K562 (cell line): ENCODE data around the gene ZNF432. TPM values are rescaled to one million over a fixed set of nuclear protein-coding genes. Genes with fewer than 3 reads are reported as not detected.

Experiments used
- ATF1 ChIP-seq, 2 experiments: fragments of 450-650 bp in 1 of 2; IDR thresholded peaks; 2 replicates each; pipeline ENCODE4 v1.6.1; 2016; ENCODE audit warnings: missing compliant biosample characterization in 1 of 2, missing genetic modification characterization in 1 of 2
- FOXA1 ChIP-seq: fragments of 450-650 bp; IDR thresholded peaks from 2 replicates; pipeline ENCODE4 v1.6.1; 2016; ENCODE audit warnings: mild to moderate bottlenecking, borderline replicate concordance
- FUS ChIP-seq: fragments of 200-400 bp; formaldehyde crosslinking; optimal IDR thresholded peaks from 2 replicates; pipeline ENCODE3; 2017; ENCODE audit warnings: low read depth, low read length
- HDAC6 ChIP-seq: IDR thresholded peaks from 2 replicates; pipeline ENCODE4 v1.6.1; 2012; ENCODE audit warnings: low read depth, mild to moderate bottlenecking, control low read depth, inconsistent platforms, low read length, moderate library complexity
- ILF3 ChIP-seq: fragments of 450-650 bp; IDR thresholded peaks from 2 replicates; pipeline ENCODE4 v1.6.1; 2018; ENCODE audit warnings: antibody characterized with exemption, mild to moderate bottlenecking, moderate library complexity, borderline replicate concordance
- KDM2B ChIP-seq: fragments of 250-450 bp; sonication (Bioruptor Pico); IDR thresholded peaks from 2 replicates; pipeline ENCODE4 v1.8.0; 2021; ENCODE audit warnings: mild to moderate bottlenecking, moderate library complexity
- MCM5 ChIP-seq: fragments of 450-650 bp; IDR thresholded peaks from 2 replicates; pipeline ENCODE4 v1.6.1; 2016; ENCODE audit warnings: low read depth
- MED1 ChIP-seq: sonication (generic); formaldehyde crosslinking; IDR thresholded peaks from 2 replicates; pipeline ENCODE4 v1.8.1; 2023; ENCODE audit warnings: missing genetic modification reagents, borderline replicate concordance
- MYBL2 ChIP-seq, 2 experiments: fragments of 450-650 bp in 1 of 2; sonication (generic) in 1 of 2; formaldehyde crosslinking in 1 of 2; IDR thresholded peaks; 2 replicates each; pipeline versions ENCODE4 v1.6.1 to v1.8.1; 2017 to 2022; ENCODE audit warnings: borderline replicate concordance in 1 of 2, inconsistent platforms in 1 of 2, low read depth in 1 of 2, mild to moderate bottlenecking in 1 of 2, missing genetic modification reagents in 1 of 2, moderate library complexity in 1 of 2
- NFATC3 ChIP-seq: fragments of 450-650 bp; IDR thresholded peaks from 2 replicates; pipeline ENCODE4 v1.6.1; 2017; ENCODE audit warnings: mild to moderate bottlenecking
- NR3C1 ChIP-seq: sonication (generic); formaldehyde crosslinking; IDR thresholded peaks from 2 replicates; pipeline ENCODE4 v1.8.1; 2022; ENCODE audit warnings: missing genetic modification reagents
- PHB ChIP-seq: fragments of 250-450 bp; sonication (Bioruptor Pico); IDR thresholded peaks from 2 replicates; pipeline ENCODE4 v1.5.0; 2021
- POLR2A ChIP-seq: fragments of 450-650 bp; conservative IDR thresholded peaks from 2 replicates; pipeline ENCODE4 v1.6.1; 2016
- RAD51 ChIP-seq: fragments of 450-650 bp; IDR thresholded peaks from 2 replicates; pipeline ENCODE4 v1.7.1; 2016; ENCODE audit warnings: low read depth, mild to moderate bottlenecking, borderline replicate concordance
- SMAD1 ChIP-seq: fragments of 150-350 bp; IDR thresholded peaks from 2 replicates; pipeline ENCODE4 v1.6.1; 2014; ENCODE audit warnings: low read length, low read depth; ENCODE audit not compliant: partially characterized antibody
- SREBF2 ChIP-seq: sonication (generic); formaldehyde crosslinking; IDR thresholded peaks from 2 replicates; pipeline ENCODE4 v1.4.0; 2020; ENCODE audit warnings: mild to moderate bottlenecking, missing genetic modification reagents
- TCF3 ChIP-seq: sonication (generic); formaldehyde crosslinking; IDR thresholded peaks from 2 replicates; pipeline ENCODE4 v1.4.0; 2020; ENCODE audit warnings: mild to moderate bottlenecking, missing genetic modification reagents
- TCF7L2 ChIP-seq: fragments of 150-350 bp; IDR thresholded peaks from 2 replicates; pipeline ENCODE4 v1.6.1; 2016; ENCODE audit warnings: low read depth, mild to moderate bottlenecking, low read length, moderate library complexity
- TCFL5 ChIP-seq: fragments of 250-450 bp; sonication (Bioruptor Pico); conservative IDR thresholded peaks from 2 replicates; pipeline ENCODE4 v1.6.1; 2021; ENCODE audit warnings: mild to moderate bottlenecking, moderate library complexity, matching md5 sums
- TEAD2 ChIP-seq: fragments of 450-650 bp; IDR thresholded peaks from 2 replicates; pipeline ENCODE4 v1.6.1; 2016; ENCODE audit warnings: missing genetic modification characterization, control low read depth, missing compliant biosample characterization
- YY1 ChIP-seq, 3 experiments: IDR thresholded peaks; 2 replicates each; pipeline ENCODE4 v1.6.1; 2011; ENCODE audit warnings: low read length in 2 of 3, mild to moderate bottlenecking in 2 of 3, moderate library complexity in 2 of 3, borderline replicate concordance in 1 of 3, control low read depth in 1 of 3, low read depth in 1 of 3; ENCODE audit not compliant: insufficient read depth in 3 of 3, insufficient replicate concordance in 2 of 3, control insufficient read depth in 1 of 3, insufficient read length in 1 of 3; ENCODE audit errors: extremely low read depth in 1 of 3
- ZNF695 ChIP-seq: fragments of 450-650 bp; formaldehyde crosslinking; IDR thresholded peaks from 2 replicates; pipeline ENCODE4 v1.4.0; 2020; ENCODE audit warnings: mild to moderate bottlenecking, moderate library complexity
- ZNF778 ChIP-seq: fragments of 450-650 bp; formaldehyde crosslinking; IDR thresholded peaks from 2 replicates; pipeline ENCODE4 v1.4.0; 2020; ENCODE audit warnings: mild to moderate bottlenecking, moderate library complexity
- polyA plus RNA-seq, 8 experiments: library from polyadenylated mRNA; depleted of rRNA in 4 of 8; stranded (reverse) in 5 of 8; unstranded in 3 of 8; fragments of >200 nt; fragmentation: Nextera tagmentation in 2 of 8; fragmentation: Illumina TruSeq in 1 of 8; extraction: Ambion mirVana in 2 of 8; extraction: Trizol in 1 of 8; gene quantifications; 2 replicates each; pipeline versions ENCODE4 v1.2.1 to v1.2.3, GENCODE V29; 2011 to 2014; ENCODE audit warnings: inconsistent platforms in 1 of 8, missing spikeins in 1 of 8
- total RNA-seq, 7 experiments: library from RNA; depleted of rRNA in 6 of 7; stranded (reverse); fragments of >200 nt in 6 of 7; fragmentation: Illumina TruSeq in 2 of 7; extraction: Trizol in 2 of 7; gene quantifications; 2 replicates each; pipeline versions ENCODE4 v1.2.1 to v1.2.3, GENCODE V29; 2011 to 2021; ENCODE audit warnings: low replicate concordance in 1 of 7
- TF ChIP-seq, protein P1 (sequence below): fragments of 450-650 bp; IDR thresholded peaks from 2 replicates; pipeline ENCODE4 v1.6.1; 2016; ENCODE audit warnings: missing biosample characterization, missing genetic modification characterization
- TF ChIP-seq, protein P2 (sequence below), 3 experiments: fragments of 200-800 bp in 1 of 3; sonication (Bioruptor generic) in 1 of 3; sonication (generic) in 1 of 3; formaldehyde crosslinking in 1 of 3; IDR thresholded peaks; 2 replicates each; pipeline versions ENCODE4 v1.6.1 to v1.8.0; 2016 to 2022; ENCODE audit warnings: mild to moderate bottlenecking in 2 of 3, missing compliant biosample characterization in 2 of 3, missing genetic modification characterization in 2 of 3, missing genetic modification reagents in 1 of 3
- TF ChIP-seq, protein P3 (sequence below): IDR thresholded peaks from 2 replicates; pipeline ENCODE4 v1.6.1; 2011; ENCODE audit not compliant: insufficient read length; ENCODE audit errors: extremely low read depth

Gene ZNF432
- total and polyA plus RNA-seq, 9 of the 15 experiments (the other 6 are each of a cell fraction or from before 2014, with no cell fraction given) = 2.6 to 6.8 (median 4.0) TPM

DNA sequence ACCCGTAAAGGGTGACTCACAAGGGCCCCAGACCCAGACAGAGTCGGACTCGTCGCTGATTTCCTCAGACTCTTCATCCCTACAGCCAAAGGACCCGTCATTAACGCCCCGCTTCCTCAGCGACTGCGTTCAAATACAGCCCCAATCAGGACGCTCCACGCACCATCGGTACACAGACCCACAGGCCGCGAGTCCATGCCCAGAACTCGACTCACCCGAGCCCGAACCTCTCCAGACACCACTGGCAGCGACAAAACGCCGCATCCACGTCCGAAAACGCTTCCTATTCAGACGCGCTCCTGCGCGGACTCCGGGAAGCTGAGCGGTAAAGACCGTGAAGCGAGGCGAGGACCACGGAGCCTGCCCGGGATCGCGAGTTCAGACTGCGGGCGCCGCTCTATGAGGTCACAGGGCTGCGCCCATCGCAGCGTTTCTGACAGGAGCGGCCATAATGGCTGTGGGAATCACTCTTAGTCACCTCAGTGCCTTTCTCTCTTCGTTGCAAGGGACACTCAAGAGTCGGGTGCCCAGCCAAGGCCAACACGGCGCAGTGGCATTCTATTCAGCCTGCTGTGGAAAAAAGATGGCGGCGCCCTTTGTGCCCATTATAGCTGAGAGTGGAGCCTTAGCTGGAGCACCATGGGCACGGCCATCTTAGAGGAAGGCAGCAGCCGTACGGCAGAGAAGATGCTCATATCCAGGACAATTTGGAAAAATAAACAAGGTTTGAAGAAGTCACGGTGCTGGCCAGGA, 20.4 kb downstream of the ZNF432 start, which contains the start of gene ZNF614 (continued):
- TF ChIP-seq, protein P1, sequence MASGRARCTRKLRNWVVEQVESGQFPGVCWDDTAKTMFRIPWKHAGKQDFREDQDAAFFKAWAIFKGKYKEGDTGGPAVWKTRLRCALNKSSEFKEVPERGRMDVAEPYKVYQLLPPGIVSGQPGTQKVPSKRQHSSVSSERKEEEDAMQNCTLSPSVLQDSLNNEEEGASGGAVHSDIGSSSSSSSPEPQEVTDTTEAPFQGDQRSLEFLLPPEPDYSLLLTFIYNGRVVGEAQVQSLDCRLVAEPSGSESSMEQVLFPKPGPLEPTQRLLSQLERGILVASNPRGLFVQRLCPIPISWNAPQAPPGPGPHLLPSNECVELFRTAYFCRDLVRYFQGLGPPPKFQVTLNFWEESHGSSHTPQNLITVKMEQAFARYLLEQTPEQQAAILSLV = 0 out of 2 replicates have a peak, but pooled peaks have one; percentile 37
- no peak for TF ChIP-seq ZNF695 (CRISPR knock-in tag)
- TF ChIP-seq, protein P2, sequence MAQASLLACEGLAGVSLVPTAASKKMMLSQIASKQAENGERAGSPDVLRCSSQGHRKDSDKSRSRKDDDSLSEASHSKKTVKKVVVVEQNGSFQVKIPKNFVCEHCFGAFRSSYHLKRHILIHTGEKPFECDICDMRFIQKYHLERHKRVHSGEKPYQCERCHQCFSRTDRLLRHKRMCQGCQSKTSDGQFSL (CRISPR knock-in tag; IDR thresholded peaks at IDR 0.05) = no peak
- TF ChIP-seq, protein P2 (tag; IDR thresholded peaks at IDR 0.05) = no peak
- TF ChIP-seq, protein P3, sequence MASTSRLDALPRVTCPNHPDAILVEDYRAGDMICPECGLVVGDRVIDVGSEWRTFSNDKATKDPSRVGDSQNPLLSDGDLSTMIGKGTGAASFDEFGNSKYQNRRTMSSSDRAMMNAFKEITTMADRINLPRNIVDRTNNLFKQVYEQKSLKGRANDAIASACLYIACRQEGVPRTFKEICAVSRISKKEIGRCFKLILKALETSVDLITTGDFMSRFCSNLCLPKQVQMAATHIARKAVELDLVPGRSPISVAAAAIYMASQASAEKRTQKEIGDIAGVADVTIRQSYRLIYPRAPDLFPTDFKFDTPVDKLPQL = no peak
- TF ChIP-seq SMAD1 = no peak
- TF ChIP-seq TCFL5 (CRISPR knock-in tag) = no peak
- TF ChIP-seq ATF1 (CRISPR knock-in tag; IDR thresholded peaks at IDR 0.05) = peak; percentile 96
- peak; percentile 100 for TF ChIP-seq ATF1 (tag; IDR thresholded peaks at IDR 0.05)
- no peak for TF ChIP-seq HDAC6
- TF ChIP-seq MED1 = no peak
- peak; percentile 94 for TF ChIP-seq POLR2A
- no peak for TF ChIP-seq FUS
- TF ChIP-seq TCF7L2 = peak; percentile 91
- TF ChIP-seq RAD51 = no peak
- no peak for TF ChIP-seq PHB (CRISPR knock-in tag)
- no peak for TF ChIP-seq ZNF778 (CRISPR knock-in tag)
- no peak for TF ChIP-seq NR3C1 (CRISPR knock-in tag)
- TF ChIP-seq KDM2B (CRISPR knock-in tag) = peak; percentile 45; the same call in 1 of the 2 replicates
- no peak for TF ChIP-seq ILF3
- TF ChIP-seq FOXA1 = no peak
- TF ChIP-seq YY1 (IDR thresholded peaks at IDR 0.05; ENCODE audit: borderline replicate concordance in 1 of 3, control insufficient read depth in 1 of 3, extremely low read depth in 1 of 3, insufficient read depth in 3 of 3, insufficient read length in 1 of 3, insufficient replicate concordance in 2 of 3, low read depth in 1 of 3, low read length in 2 of 3) = peak; percentile 92 to 98 (median 98)
- no peak for TF ChIP-seq MCM5
- no peak for TF ChIP-seq NFATC3
- TF ChIP-seq MYBL2 (IDR thresholded peaks at IDR 0.05; ENCODE audit: low read depth) = peak; percentile 76
- TF ChIP-seq MYBL2 (CRISPR knock-in tag; IDR thresholded peaks at IDR 0.05; ENCODE audit: borderline replicate concordance) = no peak
- TF ChIP-seq TEAD2 = no peak
- TF ChIP-seq TCF3 = no peak; the same call in 1 of the 2 replicates
- TF ChIP-seq SREBF2 (CRISPR knock-in tag) = no peak
